Rectal smooth muscle tissue (tissue), 1 donor: Measurements from ENCODE around the gene PRR36.

Experiments
- H3K27ac ChIP-seq: one replicate; pipeline ENCODE4 v1.7.0; 2013; ENCODE audit warnings: low read depth, low read length, inconsistent platforms
- H3K27me3 ChIP-seq: one replicate; pipeline ENCODE4 v1.7.0; 2013; ENCODE audit warnings: low read length; ENCODE audit not compliant: control insufficient read depth, insufficient read depth
- H3K36me3 ChIP-seq: one replicate; pipeline ENCODE4 v1.7.0; 2013; ENCODE audit warnings: low read length; ENCODE audit not compliant: control insufficient read depth, insufficient read depth
- H3K4me1 ChIP-seq: one replicate; pipeline ENCODE4 v1.7.0; 2013; ENCODE audit warnings: low read length; ENCODE audit not compliant: control insufficient read depth, insufficient read depth
- H3K4me3 ChIP-seq: one replicate; pipeline ENCODE4 v1.7.0; 2013; ENCODE audit warnings: low read length
- H3K9ac ChIP-seq: one replicate; pipeline ENCODE4 v1.7.0; 2013; ENCODE audit warnings: low read length

The PRR36 gene

DNA sequence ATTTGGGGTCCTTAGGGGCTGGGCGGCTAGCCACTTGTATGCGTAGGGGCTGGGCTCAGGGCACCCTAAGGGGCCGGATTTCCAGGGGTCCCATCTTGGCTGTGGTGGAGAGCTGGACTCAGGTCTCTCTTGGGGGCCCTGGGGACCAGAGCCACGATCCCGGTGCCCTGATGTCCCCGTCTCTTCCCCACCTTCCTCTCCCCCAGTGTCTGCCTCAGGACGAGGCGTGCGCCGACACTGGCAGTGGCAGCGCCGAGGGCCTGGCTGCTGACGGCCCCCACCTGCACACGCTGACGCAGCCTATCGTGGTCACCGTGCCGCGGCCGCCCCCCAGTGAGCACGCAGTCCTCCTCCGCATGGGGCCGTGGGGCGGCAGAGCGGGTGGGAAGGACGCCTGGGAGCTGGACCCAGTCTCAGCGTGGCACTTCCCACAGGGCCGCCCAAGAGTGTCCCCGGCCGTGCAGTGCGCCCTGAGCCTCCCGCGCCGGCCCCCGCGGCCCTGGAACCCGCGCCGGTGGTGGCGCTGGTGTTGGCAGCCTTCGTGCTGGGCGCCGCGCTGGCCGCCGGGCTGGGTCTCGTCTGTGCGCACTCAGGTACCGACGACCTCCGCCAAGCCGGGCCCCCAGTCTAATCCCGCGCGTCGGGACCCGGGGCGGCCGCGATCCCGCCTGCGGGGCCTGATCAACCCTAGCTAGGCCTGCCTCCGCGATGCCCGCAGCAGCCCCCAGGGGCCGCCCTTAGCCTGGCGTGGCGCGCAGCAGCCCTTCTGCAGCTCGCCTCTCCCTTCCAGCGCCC lies 43.3 kb upstream of the PRR36 start:
- Histone ChIP-seq H3K9ac (no peak overlapping the region), H3K27me3 (peaks cover 30% of the 10 kb centered on the region), H3K4me1 (peaks cover 12% of the 10 kb centered on the region), H3K27ac (no peak overlapping the region), H3K4me3 (peak overlapping the region; percentile 41), H3K36me3 (peaks cover 7% of the 10 kb centered on the region)

DNA sequence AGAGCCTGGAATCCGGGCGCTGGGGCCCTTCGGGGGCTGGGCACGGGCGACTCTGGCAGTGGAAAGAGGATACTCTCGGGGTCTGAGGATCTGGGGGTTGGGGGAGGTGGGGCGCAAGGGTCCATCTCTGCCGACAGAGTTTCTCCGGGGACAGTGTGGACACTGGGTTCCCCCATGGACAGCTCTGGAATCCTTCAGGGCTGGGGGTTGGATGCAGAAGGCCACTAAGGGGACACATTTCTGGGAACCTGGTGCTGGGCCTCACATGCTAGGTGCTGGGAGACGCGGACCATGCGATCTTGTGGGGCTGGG lies 42.7 kb upstream of the PRR36 start:
- no peak overlapping the region for H3K27ac ChIP-seq
- peaks cover 30% of the 10 kb centered on the region for H3K27me3 ChIP-seq
- H3K4me1 ChIP-seq, result peaks cover 7% of the 10 kb centered on the region
- H3K36me3 ChIP-seq, result peaks cover 3% of the 10 kb centered on the region
- no peak overlapping the region for H3K9ac ChIP-seq
- H3K4me3 ChIP-seq, result no peak overlapping the region

DNA sequence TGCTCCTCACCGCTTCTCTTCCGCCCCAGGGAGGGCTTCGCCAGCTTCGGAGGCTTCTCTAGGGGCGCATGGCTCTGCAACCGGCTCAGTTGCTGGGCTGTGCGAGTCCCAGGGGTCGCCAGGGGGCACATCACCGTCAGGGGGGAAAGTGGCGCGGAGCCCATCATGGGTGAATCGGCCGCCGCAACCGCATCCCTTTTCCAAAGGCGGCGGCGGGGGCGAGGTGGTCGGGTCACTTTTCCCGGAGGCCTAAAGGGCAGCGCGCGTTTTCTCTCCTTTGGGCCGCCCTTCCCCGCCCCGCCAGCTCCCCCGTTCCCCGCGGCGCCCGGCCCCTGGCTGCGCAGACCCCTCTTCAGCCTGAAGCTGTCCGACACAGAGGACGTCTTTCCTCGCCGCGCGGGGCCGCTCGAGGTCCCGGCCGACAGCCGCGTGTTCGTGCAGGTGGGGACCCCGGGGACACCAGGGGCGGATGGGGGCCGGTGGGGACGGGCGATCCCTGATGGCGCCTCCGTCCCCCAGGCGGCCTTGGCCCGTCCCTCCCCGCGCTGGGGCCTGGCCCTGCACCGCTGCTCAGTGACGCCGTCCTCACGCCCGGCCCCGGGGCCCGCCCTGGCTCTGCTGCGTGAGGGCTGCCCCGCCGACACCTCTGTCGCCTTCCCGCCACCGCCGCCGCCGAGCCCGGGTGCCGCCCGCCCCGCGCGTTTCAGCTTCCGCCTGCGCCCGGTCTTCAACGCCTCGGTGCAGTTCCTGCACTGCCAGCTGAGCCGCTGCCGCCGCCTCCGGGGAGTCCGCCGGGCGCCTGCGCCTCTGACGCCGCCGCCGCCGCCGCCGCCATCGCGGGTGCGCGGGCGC lies 42.1 kb upstream of the PRR36 start:
- H3K4me3 ChIP-seq, result no peak overlapping the region
- no peak overlapping the region for H3K9ac ChIP-seq
- H3K36me3 ChIP-seq, result peaks cover 5% of the 10 kb centered on the region
- H3K4me1 ChIP-seq, result peaks cover under 1% of the 10 kb centered on the region
- peaks cover 30% of the 10 kb centered on the region for H3K27me3 ChIP-seq
- no peak overlapping the region for H3K27ac ChIP-seq

DNA sequence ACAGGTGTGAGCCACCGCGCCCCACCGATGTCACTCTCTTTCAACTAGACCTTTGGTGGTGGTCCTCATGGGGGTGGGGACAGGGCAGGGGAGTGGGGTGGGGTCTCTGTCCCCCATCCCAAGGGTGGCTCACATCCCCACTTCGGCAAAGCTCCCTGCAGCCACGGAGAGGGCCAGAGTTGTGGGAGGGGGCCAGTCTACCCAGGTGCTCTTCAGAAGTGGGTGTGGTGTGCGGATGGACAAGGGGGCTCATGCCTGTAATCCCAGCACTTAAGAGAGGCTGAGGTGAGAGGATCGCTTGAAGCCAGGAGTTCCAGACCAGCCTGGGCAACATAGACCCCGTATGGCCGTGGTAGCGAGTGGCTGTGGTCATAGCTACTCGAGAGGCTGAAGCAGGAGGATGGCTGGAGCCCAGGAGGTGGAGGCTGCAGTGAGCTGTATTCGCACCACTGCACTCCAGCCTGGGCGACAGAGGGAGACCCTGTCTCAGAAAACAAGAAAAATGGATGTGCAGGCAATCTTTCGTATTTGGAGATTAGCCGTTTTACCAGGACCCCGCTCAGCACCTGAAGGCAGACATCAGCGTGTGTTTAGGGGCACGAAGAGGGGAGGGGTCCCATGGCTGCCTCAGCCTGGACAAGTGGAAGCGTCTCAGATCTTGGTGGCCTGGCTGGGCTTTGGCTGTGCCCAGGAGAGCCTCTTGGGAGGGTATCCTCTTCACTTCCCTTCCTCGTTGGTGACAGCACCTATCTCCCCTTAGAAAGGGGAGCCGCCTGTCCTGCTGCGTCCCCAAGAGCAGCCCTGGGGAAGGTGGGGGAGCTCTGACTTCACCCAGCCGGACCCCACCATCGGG lies 41.3 kb upstream of the PRR36 start:
- H3K36me3 ChIP-seq, result peaks cover 12% of the 10 kb centered on the region
- no peak overlapping the region for H3K4me3 ChIP-seq
- no peak overlapping the region for H3K27ac ChIP-seq
- no peak overlapping the region for H3K9ac ChIP-seq
- no peaks in the 10 kb centered on the region for H3K4me1 ChIP-seq
- peaks cover 30% of the 10 kb centered on the region for H3K27me3 ChIP-seq

DNA sequence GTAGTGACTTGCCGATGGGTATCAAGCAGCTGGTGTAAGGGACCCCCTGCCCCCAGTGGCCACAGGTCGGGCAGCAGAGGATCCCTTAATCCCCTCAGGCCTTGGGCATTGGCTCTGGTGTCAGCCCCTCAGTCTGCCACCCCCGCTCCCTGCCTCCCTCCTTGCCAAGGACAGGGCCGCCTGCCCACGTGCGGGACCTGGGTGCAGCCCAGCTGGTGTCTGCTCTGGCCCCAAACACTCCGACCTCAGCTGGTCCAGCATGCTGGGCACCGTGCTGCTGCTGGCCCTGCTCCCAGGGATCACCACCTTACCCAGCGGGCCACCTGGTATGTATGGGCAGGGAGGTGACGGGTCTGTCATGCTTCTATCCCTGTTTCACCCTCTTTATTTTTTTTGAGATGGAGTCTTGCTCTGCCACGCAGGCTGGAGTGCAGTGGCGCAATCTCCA lies 40.4 kb upstream of the PRR36 start, which contains the start of gene TGFBR3L:
Gene TGFBR3L, plus strand, starts transcription at position 233 of the 448 bp plus-strand sequence.
- H3K4me3 ChIP-seq, result no peak within 1 kb of the TSS
- H3K27ac ChIP-seq, result no peak within 1 kb of the TSS
- peaks cover 30% of the 10 kb centered on the region for H3K27me3 ChIP-seq
- H3K9ac ChIP-seq, result no peak within 1 kb of the TSS
- peaks cover 15% of the 10 kb centered on the region for H3K36me3 ChIP-seq
- no peaks in the 10 kb centered on the region for H3K4me1 ChIP-seq

DNA sequence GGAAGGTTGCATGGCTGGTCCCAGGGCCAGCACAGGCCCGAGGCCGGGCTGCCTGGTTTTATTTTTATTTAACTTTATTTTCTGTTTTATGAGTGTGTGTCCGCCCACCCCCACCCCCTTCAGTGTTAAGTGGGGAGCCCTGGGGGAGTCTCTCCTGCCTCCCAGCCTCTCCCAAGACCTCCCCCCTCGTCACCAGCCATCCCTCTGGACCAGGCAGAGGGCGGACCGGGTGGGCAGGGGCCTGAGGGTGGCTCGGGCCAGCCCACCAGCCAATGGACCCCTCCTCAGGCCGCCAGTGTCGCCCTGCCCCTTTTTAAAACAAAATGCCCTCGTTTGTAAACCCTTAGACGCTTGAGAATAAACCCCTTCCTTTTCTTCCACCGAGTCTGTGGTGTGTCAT lies 39.9 kb upstream of the PRR36 start:
- no peaks in the 10 kb centered on the region for H3K4me1 ChIP-seq
- H3K4me3 ChIP-seq, result no peak overlapping the region
- no peak overlapping the region for H3K27ac ChIP-seq
- peaks cover 30% of the 10 kb centered on the region for H3K27me3 ChIP-seq
- H3K9ac ChIP-seq, result no peak overlapping the region
- peaks cover 15% of the 10 kb centered on the region for H3K36me3 ChIP-seq

DNA sequence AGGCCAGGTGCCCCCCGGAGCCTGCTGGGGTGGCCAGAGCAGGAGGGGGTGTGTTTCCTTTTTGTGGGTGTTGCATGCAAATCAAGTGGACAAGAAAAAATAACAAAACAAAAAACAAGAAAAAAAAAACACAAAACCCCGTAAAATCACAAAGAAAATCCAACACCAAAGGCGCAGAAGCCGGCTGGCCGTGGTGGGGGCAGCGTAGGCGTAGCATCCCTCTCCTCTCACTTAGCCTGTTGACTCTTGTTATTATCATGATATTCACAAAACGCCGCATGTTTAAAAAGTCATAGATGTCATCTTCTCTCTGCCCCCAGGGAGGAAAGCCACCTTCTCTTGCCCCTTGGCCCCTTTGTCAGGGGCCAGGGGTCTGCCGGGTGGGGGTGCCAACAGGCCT lies 39.5 kb upstream of the PRR36 start:
- Histone ChIP-seq H3K27ac (no peak overlapping the region), H3K4me1 (no peaks in the 10 kb centered on the region), H3K4me3 (no peak overlapping the region), H3K9ac (no peak overlapping the region), H3K27me3 (peaks cover 26% of the 10 kb centered on the region), H3K36me3 (peaks cover 15% of the 10 kb centered on the region)

DNA sequence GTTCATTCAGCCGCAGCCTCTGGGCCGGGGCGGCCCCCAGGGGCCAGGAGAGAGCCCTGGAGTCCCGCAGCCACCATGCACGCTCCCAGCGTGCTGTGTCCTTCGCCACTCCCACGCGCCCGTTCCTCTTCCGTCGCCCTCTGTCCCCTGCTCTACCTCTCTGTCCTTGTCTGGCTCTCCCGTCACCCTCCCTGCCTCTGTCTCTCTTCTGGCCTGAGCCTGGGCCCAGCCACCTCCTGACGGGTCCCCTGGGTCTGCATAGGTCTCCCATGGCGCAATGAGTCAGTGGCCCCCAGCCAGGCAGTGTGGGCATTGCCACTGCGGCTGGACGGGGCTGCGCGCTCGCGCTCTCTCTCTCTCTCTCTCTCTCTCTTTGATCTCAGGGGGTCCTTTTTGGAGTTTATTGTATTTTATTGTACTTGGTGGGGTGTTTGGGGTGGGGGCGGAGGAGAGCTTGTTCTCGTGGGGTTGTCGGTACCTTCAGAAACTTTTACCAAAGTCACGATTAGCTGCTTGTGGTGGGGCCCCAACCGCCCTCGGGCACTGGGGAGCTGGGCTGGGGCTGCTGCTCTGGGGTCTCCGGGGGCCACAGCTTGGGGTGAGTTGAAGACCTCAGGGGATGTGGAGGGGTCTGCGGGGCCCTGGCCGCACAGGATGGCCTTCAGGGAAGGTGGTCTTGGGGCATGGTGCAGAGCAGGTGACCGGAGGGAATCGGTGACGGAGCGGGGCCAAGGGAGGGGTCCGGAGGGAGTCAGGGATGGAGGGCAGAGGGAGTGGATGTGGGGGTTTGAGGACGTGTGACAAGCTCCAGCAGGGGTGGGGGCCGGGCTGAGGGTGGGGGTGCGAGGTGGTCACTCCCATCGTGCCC lies 38.7 kb upstream of the PRR36 start:
- no peaks in the 10 kb centered on the region for H3K4me1 ChIP-seq
- H3K27ac ChIP-seq, result no peak overlapping the region
- H3K4me3 ChIP-seq, result no peak overlapping the region
- H3K9ac ChIP-seq, result no peak overlapping the region
- peaks cover 23% of the 10 kb centered on the region for H3K27me3 ChIP-seq
- H3K36me3 ChIP-seq, result peaks cover 15% of the 10 kb centered on the region

DNA sequence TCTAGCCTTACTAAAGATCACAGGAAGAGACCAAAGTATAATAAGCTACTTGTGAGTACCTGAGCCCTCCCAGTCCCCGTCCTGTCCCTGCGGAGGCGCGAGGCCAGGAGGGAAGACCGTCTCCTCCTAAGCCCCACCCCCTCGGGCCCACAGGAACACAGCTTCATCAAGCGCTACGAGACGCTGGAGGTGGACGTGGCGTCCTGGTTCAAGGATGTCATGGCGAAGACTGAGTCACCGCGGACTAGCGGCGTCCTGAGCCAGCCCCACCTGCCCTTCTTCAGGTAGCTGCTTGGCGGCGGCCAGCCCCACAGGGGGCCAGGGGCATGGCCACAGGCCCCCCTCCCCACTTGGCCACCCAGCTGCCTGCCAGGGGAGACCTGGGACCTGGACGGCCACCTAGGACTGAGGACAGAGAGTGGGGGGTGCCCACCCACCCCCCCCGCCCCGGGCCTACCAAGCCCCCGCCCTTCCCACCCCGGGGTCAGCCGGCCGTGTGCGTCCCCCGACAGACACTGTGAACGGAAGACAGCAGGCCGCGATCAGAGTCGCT lies 38.0 kb upstream of the PRR36 start:
- H3K27me3 ChIP-seq, result peaks cover 16% of the 10 kb centered on the region
- no peak overlapping the region for H3K27ac ChIP-seq
- no peak overlapping the region for H3K9ac ChIP-seq
- no peak overlapping the region for H3K4me3 ChIP-seq
- H3K36me3 ChIP-seq, result peaks cover 15% of the 10 kb centered on the region
- no peaks in the 10 kb centered on the region for H3K4me1 ChIP-seq

DNA sequence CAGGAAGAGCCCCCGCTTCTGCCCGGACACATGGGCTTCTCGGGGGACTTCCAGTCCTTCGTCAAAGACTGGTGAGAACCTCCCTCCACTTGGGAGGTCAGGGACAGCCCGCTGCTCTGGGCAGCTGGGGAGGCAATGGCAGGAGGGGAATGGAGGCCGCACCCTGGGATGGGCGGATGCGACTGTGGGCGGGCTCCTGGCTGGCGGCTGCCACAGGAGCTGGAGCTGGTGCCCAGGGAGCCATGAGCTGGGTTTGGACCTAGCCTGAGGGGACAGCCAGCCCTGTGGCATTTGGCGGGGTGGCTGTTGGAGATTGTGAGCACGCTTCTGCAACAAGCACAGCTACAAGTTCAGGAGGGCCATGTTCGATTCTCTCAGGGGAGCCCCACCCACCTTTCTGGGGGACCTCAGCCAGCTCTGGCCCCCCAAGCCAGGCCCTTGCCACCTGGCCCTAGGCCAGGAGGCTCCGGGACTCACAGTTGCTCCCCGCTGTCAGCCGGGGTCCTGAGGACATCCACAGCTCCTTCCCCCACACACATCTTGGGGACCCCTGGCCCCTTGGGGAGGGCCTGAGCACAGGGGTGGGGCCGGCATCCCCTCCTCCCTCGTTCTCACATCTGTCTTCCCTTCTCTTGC lies 37.4 kb upstream of the PRR36 start:
- Histone ChIP-seq H3K4me1 (no peaks in the 10 kb centered on the region), H3K27ac (no peak overlapping the region), H3K4me3 (no peak overlapping the region), H3K9ac (no peak overlapping the region), H3K27me3 (peaks cover 11% of the 10 kb centered on the region), H3K36me3 (peaks cover 15% of the 10 kb centered on the region)
